Stomach (tissue), 9 donors: ENCODE results near the gene XYLT1. TPM values are rescaled to one million over a fixed set of nuclear protein-coding genes. Genes with fewer than 3 reads are reported as not detected.

Experiments
- DNase-seq, 2 donors: peaks; one replicate each; pipeline versions ENCODE4 v3.0.0 to v3.0.0-alpha.2; 2013 to 2019
- H3K27ac ChIP-seq, 5 donors: fragments of 200-600 bp in 4 of 5; sonication (generic) in 4 of 5; one replicate each; pipeline ENCODE4 v1.5.1; 2013 to 2019; ENCODE audit warnings: mild to moderate bottlenecking in 1 of 5, moderate library complexity in 1 of 5
- H3K27me3 ChIP-seq, 3 donors: fragments of 200-600 bp; sonication (generic); one replicate each; pipeline ENCODE4 v1.5.1; 2017 to 2019; ENCODE audit warnings: mixed run types in 1 of 3
- H3K36me3 ChIP-seq, 4 donors: fragments of 200-600 bp; sonication (generic); 1 replicate in 3 of 4; 2 replicates in 1 of 4; pipeline ENCODE4 v1.5.1; 2016 to 2019
- H3K4me1 ChIP-seq, 4 donors: fragments of 200-600 bp; sonication (generic); one replicate each; pipeline ENCODE4 v1.5.1; 2016 to 2019
- H3K4me3 ChIP-seq, 4 donors: fragments of 200-600 bp; sonication (generic) in 3 of 4; one replicate each; pipeline ENCODE4 v1.5.1; 2016 to 2019; ENCODE audit warnings: mild to moderate bottlenecking in 1 of 4
- H3K9me3 ChIP-seq, 4 donors: fragments of 200-600 bp; sonication (generic); one replicate each; pipeline ENCODE4 v1.5.1; 2016 to 2019
- CTCF ChIP-seq, 7 experiments: fragments of 450-650 bp in 4 of 7; fragments of 200-600 bp in 3 of 7; sonication (generic) in 3 of 7; IDR thresholded peaks; one replicate each; pipeline ENCODE4 v1.5.1; 2016 to 2019; ENCODE audit warnings: antibody characterized with exemption in 7 of 7, control low read depth in 2 of 7, mild to moderate bottlenecking in 1 of 7
- EP300 ChIP-seq: sonication (generic); formaldehyde crosslinking; IDR thresholded peaks from one replicate; pipeline ENCODE4 v1.6.1; 2017; ENCODE audit warnings: antibody characterized with exemption
- POLR2A ChIP-seq, 4 donors: fragments of 450-650 bp; IDR thresholded peaks; one replicate each; pipeline ENCODE4 v1.6.1; 2016; ENCODE audit warnings: antibody characterized with exemption in 4 of 4, control low read depth in 2 of 4, mild to moderate bottlenecking in 1 of 4, moderate library complexity in 1 of 4
- POLR2AphosphoS5 ChIP-seq, 3 donors: sonication (generic); formaldehyde crosslinking; IDR thresholded peaks; one replicate each; pipeline ENCODE4 v1.6.1; 2016; ENCODE audit warnings: antibody characterized with exemption in 3 of 3
- whole genome bisulfite sequencing, 5 donors: extraction: QIAGEN DNeasy Blood & Tissue Kit in 3 of 5; methylation state at CpG; one replicate each; pipeline versions ENCODE4 v1.1.5 to v1.1.7; 2013 to 2018; 5-methylcytosine and 5-hydroxymethylcytosine counted together
- intact Hi-C: fragments of 100-400 bp; cut with DNase I; formaldehyde crosslinking; loops from one replicate; pipeline ENCODE4 v1.15.1; 2023; ENCODE audit warnings: low total_unique reads
- polyA plus RNA-seq, 3 donors: library from polyadenylated mRNA; stranded (reverse); fragments of 200-250 nt; gene quantifications; one replicate each; pipeline ENCODE4 v1.2.3, GENCODE V29; 2013
- total RNA-seq, 5 donors: library from RNA; depleted of rRNA; stranded (reverse); fragments of >200 nt; gene quantifications; one replicate each; pipeline versions ENCODE4 v1.1.0 to v1.2.3, GENCODE V29; 2014 to 2016
- donor health status: healthy with polysubstance abuse.
- donor health status: Bipolar disorder and iron deficiency.
- donor health status: healthy.

The XYLT1 gene
- total and polyA plus RNA-seq, 8 donors = 0.87 to 59.5 (median 9.5) TPM

DNA sequence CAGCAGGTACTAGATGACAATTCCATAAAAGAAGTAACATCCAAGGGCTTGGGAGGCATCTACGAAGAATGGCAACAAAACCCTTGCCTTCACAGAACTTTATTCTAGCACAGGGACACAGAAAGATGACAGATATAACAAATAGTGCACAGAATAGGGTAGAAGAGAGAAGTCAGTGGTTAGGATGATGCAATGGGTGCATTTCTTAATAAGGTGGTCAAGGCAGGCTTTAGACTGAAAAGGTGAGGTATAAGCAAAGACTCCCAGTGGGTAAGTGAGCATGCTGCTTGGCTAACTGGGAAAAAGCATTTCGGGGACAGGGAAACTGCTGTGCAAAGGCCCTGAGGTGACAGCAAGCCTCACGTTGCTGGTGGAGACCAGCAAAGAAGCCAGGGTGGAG is 175.9 kb downstream of the XYLT1 start:
- Histone ChIP-seq H3K36me3 (no peaks in the 10 kb centered on the region), H3K4me1 (peaks cover 0 to 22% (median 12%) of the 10 kb centered on the region in 4 donors), H3K9me3 (no peaks in the 10 kb centered on the region), H3K27me3 (no peaks in the 10 kb centered on the region), H3K27ac (no peak overlapping the region), H3K4me3 (no peak overlapping the region)
- WGBS, 5 donors = 87 to 98% (median 92%) methylated on average over 3 of the region's 3 CpGs
- no peak for TF ChIP-seq POLR2A (IDR thresholded peaks at IDR 0.05)
- no peak for DNase-seq
- intact Hi-C loops = no loop called here

GRCh38 chr16:17293813-17294558 is 176.8 kb downstream of the XYLT1 start:
- TF ChIP-seq POLR2AphosphoS5 (IDR thresholded peaks at IDR 0.05) = peak in 1 of 3 donors; percentile 55
- no peak for TF ChIP-seq CTCF (IDR thresholded peaks at IDR 0.05)
- intact Hi-C loops = no loop called here
- Histone ChIP-seq H3K27me3 (no peaks in the 10 kb centered on the region), H3K36me3 (no peaks in the 10 kb centered on the region), H3K4me3 (no peak overlapping the region), H3K4me1 (peaks cover 0 to 20% (median 12%) of the 10 kb centered on the region in 4 donors), H3K9me3 (no peaks in the 10 kb centered on the region), H3K27ac (no peak overlapping the region)
- DNase-seq = no peak
- WGBS, 5 donors = 72 to 89% (median 80%) methylated on average over 9 of the region's 9 CpGs

- TF ChIP-seq POLR2AphosphoS5 (IDR thresholded peaks at IDR 0.05) (no peak), POLR2A (IDR thresholded peaks at IDR 0.05) (no peak), CTCF (IDR thresholded peaks at IDR 0.05) (no peak), EP300 (no peak)
- H3K4me1 ChIP-seq = peaks cover 0 to 18% (median 7%) of the 10 kb centered on the region in 4 donors
- intact Hi-C loops = no loop called here
- no peaks in the 10 kb centered on the region for H3K9me3 ChIP-seq
- no peaks in the 10 kb centered on the region for H3K27me3 ChIP-seq
- H3K4me3 ChIP-seq = no peak overlapping the region
- no peaks in the 10 kb centered on the region for H3K36me3 ChIP-seq
- no peak for DNase-seq
- H3K27ac ChIP-seq = no peak overlapping the region
- 85 to 94% (median 90%) methylated on average over 2 of the region's 2 CpGs for WGBS, 5 donors
Measured at GRCh38 chr16:17291289-17291688, 179.5 kb downstream of the XYLT1 start.

DNA sequence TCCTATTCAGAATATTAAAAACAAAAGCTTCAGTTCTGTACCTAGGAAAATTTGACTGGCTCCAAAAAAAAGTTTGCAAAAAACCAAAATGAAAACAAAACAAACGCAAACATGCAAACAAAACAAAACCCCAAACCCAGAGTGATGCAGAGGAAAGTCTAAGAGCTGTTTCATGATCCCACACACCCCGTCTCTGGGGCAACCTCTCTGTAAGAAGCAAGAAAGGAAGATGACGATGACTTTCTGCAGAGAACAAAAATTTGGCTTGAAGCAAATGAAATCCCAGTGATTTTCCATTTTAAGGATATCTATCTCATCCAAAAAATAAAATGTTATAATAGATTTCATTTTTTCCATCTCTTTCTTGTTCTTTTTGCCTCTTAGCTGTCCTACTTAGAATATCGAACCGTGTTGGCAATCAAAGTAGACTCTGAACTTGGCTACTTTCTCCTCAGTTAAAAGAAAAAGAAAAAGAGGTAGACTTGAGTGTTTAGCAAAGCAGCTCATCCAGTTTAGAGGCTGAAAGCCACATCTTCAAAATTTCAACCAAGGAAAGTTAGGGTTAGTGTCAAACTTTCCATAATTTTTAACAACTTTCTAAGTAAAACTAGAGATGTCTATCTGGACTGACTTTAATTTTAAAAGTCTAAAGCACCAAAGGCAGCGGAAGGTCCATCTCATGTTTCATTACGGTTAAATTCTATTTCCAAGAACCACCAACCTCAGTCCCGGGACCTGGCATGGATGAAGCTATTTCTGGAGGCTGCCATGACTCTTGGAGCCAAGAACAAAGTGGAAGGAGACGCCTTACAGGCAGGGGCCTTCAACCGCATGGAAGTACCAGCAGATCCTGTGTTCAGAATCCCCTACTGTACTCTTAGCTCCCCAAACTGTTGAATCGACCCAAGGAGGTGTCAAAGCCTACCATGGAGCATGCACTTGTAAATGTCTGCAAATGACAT is 180.8 kb downstream of the XYLT1 start:
- Histone ChIP-seq H3K4me3 (no peak overlapping the region), H3K27ac (no peak overlapping the region), H3K9me3 (no peaks in the 10 kb centered on the region), H3K36me3 (no peaks in the 10 kb centered on the region), H3K4me1 (peaks cover 0 to 14% (median 5%) of the 10 kb centered on the region in 4 donors), H3K27me3 (no peaks in the 10 kb centered on the region)
- 83 to 93% (median 88%) methylated on average over 11 of the region's 11 CpGs for WGBS, 5 donors
- no peak for TF ChIP-seq POLR2A (IDR thresholded peaks at IDR 0.05)
- TF ChIP-seq CTCF (IDR thresholded peaks at IDR 0.05) = no peak
- no peak for TF ChIP-seq POLR2AphosphoS5 (IDR thresholded peaks at IDR 0.05)
- TF ChIP-seq EP300 = no peak
- DNase-seq = no peak
- intact Hi-C loops = no loop called here
